Measurements from ENCODE around the gene PRKCH.

Gene PRKCH

GRCh38 chr14:61394542-61394941 lies 73.2 kb downstream of the PRKCH start:
- Histone ChIP-seq H3K36me3 (ENCODE audit: control insufficient read depth, insufficient read depth, low read length) (peaks cover 16% of the 10 kb centered on the region), H3K27me3 (replicated peaks; ENCODE audit: control insufficient read depth, insufficient read depth, low read length, poor library complexity, severe bottlenecking) (no peaks in the 10 kb centered on the region), H3K27ac (ENCODE audit: insufficient read depth, low read length, poor library complexity, severe bottlenecking) (no peak overlapping the region), H3K9me3 (ENCODE audit: control insufficient read depth, low read length) (no peaks in the 10 kb centered on the region), H3K4me1 (ENCODE audit: control insufficient read depth, insufficient read depth, low read length, poor library complexity, severe bottlenecking) (peaks cover 46% of the 10 kb centered on the region), H3K4me3 (ENCODE audit: insufficient read depth, low read depth, low read length, poor library complexity, severe bottlenecking) (no peak overlapping the region)
- no peak for DNase-seq

GRCh38 chr14:61395115-61395725 lies 73.8 kb downstream of the PRKCH start:
- H3K27me3 ChIP-seq (replicated peaks; ENCODE audit: control insufficient read depth, insufficient read depth, low read length, poor library complexity, severe bottlenecking), result no peaks in the 10 kb centered on the region
- no peaks in the 10 kb centered on the region for H3K9me3 ChIP-seq (ENCODE audit: control insufficient read depth, low read length)
- H3K36me3 ChIP-seq (ENCODE audit: control insufficient read depth, insufficient read depth, low read length), result peaks cover 16% of the 10 kb centered on the region
- DNase-seq, result no peak
- peaks cover 44% of the 10 kb centered on the region for H3K4me1 ChIP-seq (ENCODE audit: control insufficient read depth, insufficient read depth, low read length, poor library complexity, severe bottlenecking)
- H3K4me3 ChIP-seq (ENCODE audit: insufficient read depth, low read depth, low read length, poor library complexity, severe bottlenecking), result no peak overlapping the region
- H3K27ac ChIP-seq (ENCODE audit: insufficient read depth, low read length, poor library complexity, severe bottlenecking), result no peak overlapping the region

- Histone ChIP-seq H3K4me3 (ENCODE audit: insufficient read depth, low read depth, low read length, poor library complexity, severe bottlenecking) (no peak overlapping the region), H3K27ac (ENCODE audit: insufficient read depth, low read length, poor library complexity, severe bottlenecking) (peak overlapping the region; percentile 13), H3K4me1 (ENCODE audit: control insufficient read depth, insufficient read depth, low read length, poor library complexity, severe bottlenecking) (peaks cover 48% of the 10 kb centered on the region), H3K9me3 (ENCODE audit: control insufficient read depth, low read length) (no peaks in the 10 kb centered on the region), H3K27me3 (replicated peaks; ENCODE audit: control insufficient read depth, insufficient read depth, low read length, poor library complexity, severe bottlenecking) (no peaks in the 10 kb centered on the region), H3K36me3 (ENCODE audit: control insufficient read depth, insufficient read depth, low read length) (peaks cover 16% of the 10 kb centered on the region)
- no peak for DNase-seq
Observed at GRCh38 chr14:61396279-61396678, 74.9 kb downstream of the PRKCH start.

DNA sequence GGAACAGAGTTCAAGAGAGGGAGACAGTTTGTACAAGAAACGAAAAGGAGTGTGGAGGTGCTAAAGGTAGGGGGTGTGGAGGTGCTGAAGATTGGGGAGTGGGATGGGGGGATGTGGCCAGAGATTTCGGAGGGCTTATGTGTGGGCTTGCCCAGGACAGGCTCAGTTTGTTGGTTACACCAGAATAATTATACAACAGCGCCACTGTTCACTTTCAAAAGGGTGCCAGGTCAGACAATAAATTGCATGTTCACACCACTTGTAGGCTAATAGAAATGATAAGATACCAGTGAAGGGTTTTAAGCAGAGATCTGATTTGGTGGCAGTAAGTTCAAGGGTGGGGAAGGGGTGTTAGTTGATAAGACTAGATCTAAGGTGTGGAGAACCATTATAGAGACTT lies 75.3 kb downstream of the PRKCH start:
- Histone ChIP-seq H3K4me1 (ENCODE audit: control insufficient read depth, insufficient read depth, low read length, poor library complexity, severe bottlenecking) (peaks cover 49% of the 10 kb centered on the region), H3K27ac (ENCODE audit: insufficient read depth, low read length, poor library complexity, severe bottlenecking) (peak overlapping the region; percentile 13), H3K27me3 (replicated peaks; ENCODE audit: control insufficient read depth, insufficient read depth, low read length, poor library complexity, severe bottlenecking) (no peaks in the 10 kb centered on the region)

DNA sequence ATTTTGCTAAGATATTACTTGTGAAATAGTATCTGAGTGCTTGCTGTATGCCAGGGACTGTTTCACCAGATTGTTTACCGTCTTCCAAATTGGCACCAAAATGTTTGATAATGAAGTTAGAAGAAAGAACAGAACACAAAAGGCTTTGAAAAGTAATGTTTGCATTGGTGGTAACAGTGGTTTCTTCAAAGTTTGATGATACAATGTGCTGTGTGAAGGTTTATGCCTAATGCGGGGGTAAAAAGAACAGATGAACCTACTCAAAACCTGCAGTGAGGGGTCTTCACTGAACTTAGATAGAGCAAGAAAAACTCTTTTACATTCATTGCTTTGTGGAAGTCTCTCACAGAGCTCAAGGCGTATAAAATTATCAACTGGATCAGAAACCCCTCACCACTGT lies 76.2 kb downstream of the PRKCH start:
- H3K27ac ChIP-seq (ENCODE audit: insufficient read depth, low read length, poor library complexity, severe bottlenecking), result no peak overlapping the region
- DNase-seq, result no peak
- no peaks in the 10 kb centered on the region for H3K27me3 ChIP-seq (replicated peaks; ENCODE audit: control insufficient read depth, insufficient read depth, low read length, poor library complexity, severe bottlenecking)
- peaks cover 8% of the 10 kb centered on the region for H3K36me3 ChIP-seq (ENCODE audit: control insufficient read depth, insufficient read depth, low read length)
- peaks cover 44% of the 10 kb centered on the region for H3K4me1 ChIP-seq (ENCODE audit: control insufficient read depth, insufficient read depth, low read length, poor library complexity, severe bottlenecking)
- H3K9me3 ChIP-seq (ENCODE audit: control insufficient read depth, low read length), result no peaks in the 10 kb centered on the region
- H3K4me3 ChIP-seq (ENCODE audit: insufficient read depth, low read depth, low read length, poor library complexity, severe bottlenecking), result no peak overlapping the region

More for the DNA sequence above, 75.3 kb downstream of the PRKCH start:
- DNase-seq, result no peak
- Histone ChIP-seq H3K4me3 (ENCODE audit: insufficient read depth, low read depth, low read length, poor library complexity, severe bottlenecking) (no peak overlapping the region), H3K9me3 (ENCODE audit: control insufficient read depth, low read length) (no peaks in the 10 kb centered on the region), H3K36me3 (ENCODE audit: control insufficient read depth, insufficient read depth, low read length) (peaks cover 15% of the 10 kb centered on the region)

DNA sequence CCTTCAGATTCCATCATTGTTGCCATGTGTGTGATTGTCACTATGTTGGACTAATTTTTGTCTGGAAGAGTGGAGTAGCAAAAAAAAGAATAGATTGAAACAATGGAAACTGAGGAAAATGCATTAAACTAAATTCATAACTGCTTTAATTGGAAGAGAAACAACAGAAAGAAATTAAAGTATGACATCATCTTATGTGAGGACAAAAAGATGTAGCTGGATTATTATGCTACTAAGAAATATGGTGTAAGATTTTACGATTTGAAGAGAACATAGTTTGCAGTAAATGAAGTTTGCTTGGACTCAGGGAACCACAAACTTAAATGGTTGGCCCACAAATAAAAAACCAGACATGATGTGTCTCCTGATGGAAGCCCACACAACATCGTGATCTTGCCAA lies 76.8 kb downstream of the PRKCH start:
- H3K9me3 ChIP-seq (ENCODE audit: control insufficient read depth, low read length), result no peaks in the 10 kb centered on the region
- H3K4me1 ChIP-seq (ENCODE audit: control insufficient read depth, insufficient read depth, low read length, poor library complexity, severe bottlenecking), result peaks cover 44% of the 10 kb centered on the region
- DNase-seq, result no peak
- H3K4me3 ChIP-seq (ENCODE audit: insufficient read depth, low read depth, low read length, poor library complexity, severe bottlenecking), result no peak overlapping the region
- no peak overlapping the region for H3K27ac ChIP-seq (ENCODE audit: insufficient read depth, low read length, poor library complexity, severe bottlenecking)
- peaks cover 5% of the 10 kb centered on the region for H3K36me3 ChIP-seq (ENCODE audit: control insufficient read depth, insufficient read depth, low read length)
- H3K27me3 ChIP-seq (replicated peaks; ENCODE audit: control insufficient read depth, insufficient read depth, low read length, poor library complexity, severe bottlenecking), result no peaks in the 10 kb centered on the region

GRCh38 chr14:61399365-61399764 lies 78.0 kb downstream of the PRKCH start:
- no peak overlapping the region for H3K27ac ChIP-seq (ENCODE audit: insufficient read depth, low read length, poor library complexity, severe bottlenecking)
- H3K27me3 ChIP-seq (replicated peaks; ENCODE audit: control insufficient read depth, insufficient read depth, low read length, poor library complexity, severe bottlenecking), result no peaks in the 10 kb centered on the region
- H3K9me3 ChIP-seq (ENCODE audit: control insufficient read depth, low read length), result no peaks in the 10 kb centered on the region
- H3K4me3 ChIP-seq (ENCODE audit: insufficient read depth, low read depth, low read length, poor library complexity, severe bottlenecking), result no peak overlapping the region
- peaks cover 38% of the 10 kb centered on the region for H3K4me1 ChIP-seq (ENCODE audit: control insufficient read depth, insufficient read depth, low read length, poor library complexity, severe bottlenecking)
- no peaks in the 10 kb centered on the region for H3K36me3 ChIP-seq (ENCODE audit: control insufficient read depth, insufficient read depth, low read length)
- no peak for DNase-seq

- peak overlapping the region; percentile 20 for H3K27ac ChIP-seq (ENCODE audit: insufficient read depth, low read length, poor library complexity, severe bottlenecking)
- no peak overlapping the region for H3K4me3 ChIP-seq (ENCODE audit: insufficient read depth, low read depth, low read length, poor library complexity, severe bottlenecking)
- no peak for DNase-seq
- H3K36me3 ChIP-seq (ENCODE audit: control insufficient read depth, insufficient read depth, low read length), result no peaks in the 10 kb centered on the region
- H3K27me3 ChIP-seq (replicated peaks; ENCODE audit: control insufficient read depth, insufficient read depth, low read length, poor library complexity, severe bottlenecking), result no peaks in the 10 kb centered on the region
- H3K9me3 ChIP-seq (ENCODE audit: control insufficient read depth, low read length), result no peaks in the 10 kb centered on the region
- peaks cover 53% of the 10 kb centered on the region for H3K4me1 ChIP-seq (ENCODE audit: control insufficient read depth, insufficient read depth, low read length, poor library complexity, severe bottlenecking)
Observed at GRCh38 chr14:61401461-61401860, 80.1 kb downstream of the PRKCH start.

DNA sequence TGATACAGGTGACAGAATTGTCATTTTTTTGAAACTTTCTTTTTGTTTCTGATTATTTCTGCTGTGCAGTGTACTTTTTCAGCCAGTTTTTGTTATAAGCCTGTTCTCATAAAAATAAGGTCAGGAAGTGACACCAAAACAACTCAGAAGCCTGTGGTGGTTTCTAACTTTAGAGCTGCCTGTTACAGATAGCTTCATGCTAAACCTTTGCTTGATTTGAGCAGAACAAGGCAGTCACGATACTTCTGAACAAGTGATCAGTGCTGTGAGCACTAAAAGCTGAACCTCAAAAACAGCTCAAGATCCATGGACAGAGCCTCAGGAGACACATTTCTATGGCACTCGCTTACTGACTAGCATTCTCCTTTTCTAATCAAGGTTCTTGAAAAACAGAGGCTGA lies 82.0 kb downstream of the PRKCH start:
- Histone ChIP-seq H3K27ac (ENCODE audit: insufficient read depth, low read length, poor library complexity, severe bottlenecking) (peak overlapping the region; percentile 64), H3K36me3 (ENCODE audit: control insufficient read depth, insufficient read depth, low read length) (no peaks in the 10 kb centered on the region), H3K27me3 (replicated peaks; ENCODE audit: control insufficient read depth, insufficient read depth, low read length, poor library complexity, severe bottlenecking) (no peaks in the 10 kb centered on the region), H3K4me3 (ENCODE audit: insufficient read depth, low read depth, low read length, poor library complexity, severe bottlenecking) (no peak overlapping the region), H3K4me1 (ENCODE audit: control insufficient read depth, insufficient read depth, low read length, poor library complexity, severe bottlenecking) (peaks cover 65% of the 10 kb centered on the region), H3K9me3 (ENCODE audit: control insufficient read depth, low read length) (no peaks in the 10 kb centered on the region)
- peak in 1 of 3 donors; percentile 14 for DNase-seq

DNA sequence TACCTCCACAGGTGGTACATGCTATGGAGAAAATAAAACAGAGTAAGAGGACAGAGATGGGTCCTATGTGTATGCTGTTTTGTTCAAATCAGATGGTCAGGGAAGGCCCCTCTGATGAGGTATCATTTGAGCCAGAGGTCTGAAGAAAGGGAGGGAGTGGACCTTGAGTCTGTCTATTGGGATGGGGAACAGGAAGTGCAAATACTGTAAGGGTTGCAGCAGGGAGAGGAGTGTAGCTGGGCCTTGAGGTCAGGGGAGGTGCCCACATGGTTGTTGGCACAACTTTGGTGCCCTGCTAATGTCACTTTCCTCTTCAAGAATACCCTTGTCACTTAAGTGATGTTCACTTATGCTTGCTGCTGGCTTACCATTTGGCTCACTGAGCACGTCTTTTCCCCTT lies 83.3 kb downstream of the PRKCH start:
- Histone ChIP-seq H3K9me3 (ENCODE audit: control insufficient read depth, low read length) (no peaks in the 10 kb centered on the region), H3K27me3 (replicated peaks; ENCODE audit: control insufficient read depth, insufficient read depth, low read length, poor library complexity, severe bottlenecking) (no peaks in the 10 kb centered on the region), H3K36me3 (ENCODE audit: control insufficient read depth, insufficient read depth, low read length) (no peaks in the 10 kb centered on the region), H3K27ac (ENCODE audit: insufficient read depth, low read length, poor library complexity, severe bottlenecking) (peak overlapping the region; percentile 33), H3K4me1 (ENCODE audit: control insufficient read depth, insufficient read depth, low read length, poor library complexity, severe bottlenecking) (peaks cover 67% of the 10 kb centered on the region), H3K4me3 (ENCODE audit: insufficient read depth, low read depth, low read length, poor library complexity, severe bottlenecking) (no peak overlapping the region)
- DNase-seq, result no peak
